Measurements from ENCODE around the gene AKR1C4.

DNA sequence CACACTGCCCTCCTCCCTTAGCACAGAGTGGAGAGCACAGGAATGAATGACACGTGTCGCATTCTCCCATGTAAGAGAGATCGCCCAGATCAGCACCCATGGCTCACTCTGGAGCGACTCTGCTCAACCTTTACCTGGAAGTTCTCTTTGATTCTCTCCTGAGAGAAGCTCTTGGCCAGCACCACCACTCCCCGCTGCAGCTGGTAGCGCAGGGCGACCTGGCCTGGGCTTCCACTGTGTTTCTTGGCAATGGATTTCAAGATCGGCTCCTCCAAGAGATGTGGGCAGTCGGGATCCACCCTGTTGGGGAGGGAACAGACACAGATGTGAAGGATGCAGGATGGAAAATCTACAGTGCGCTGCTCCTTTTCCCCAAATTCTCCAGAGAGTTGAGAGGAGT is 39.1 kb upstream of the AKR1C4 start:
- TF ChIP-seq, protein P1, sequence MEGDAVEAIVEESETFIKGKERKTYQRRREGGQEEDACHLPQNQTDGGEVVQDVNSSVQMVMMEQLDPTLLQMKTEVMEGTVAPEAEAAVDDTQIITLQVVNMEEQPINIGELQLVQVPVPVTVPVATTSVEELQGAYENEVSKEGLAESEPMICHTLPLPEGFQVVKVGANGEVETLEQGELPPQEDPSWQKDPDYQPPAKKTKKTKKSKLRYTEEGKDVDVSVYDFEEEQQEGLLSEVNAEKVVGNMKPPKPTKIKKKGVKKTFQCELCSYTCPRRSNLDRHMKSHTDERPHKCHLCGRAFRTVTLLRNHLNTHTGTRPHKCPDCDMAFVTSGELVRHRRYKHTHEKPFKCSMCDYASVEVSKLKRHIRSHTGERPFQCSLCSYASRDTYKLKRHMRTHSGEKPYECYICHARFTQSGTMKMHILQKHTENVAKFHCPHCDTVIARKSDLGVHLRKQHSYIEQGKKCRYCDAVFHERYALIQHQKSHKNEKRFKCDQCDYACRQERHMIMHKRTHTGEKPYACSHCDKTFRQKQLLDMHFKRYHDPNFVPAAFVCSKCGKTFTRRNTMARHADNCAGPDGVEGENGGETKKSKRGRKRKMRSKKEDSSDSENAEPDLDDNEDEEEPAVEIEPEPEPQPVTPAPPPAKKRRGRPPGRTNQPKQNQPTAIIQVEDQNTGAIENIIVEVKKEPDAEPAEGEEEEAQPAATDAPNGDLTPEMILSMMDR (conservative IDR thresholded peaks at IDR 0.05; ENCODE audit: low read depth, low read length): no peak
- TF ChIP-seq EZH2 (IDR thresholded peaks at IDR 0.05; ENCODE audit: low read length, unreplicated experiment) (no peak), EZH2phosphoT487 (IDR thresholded peaks at IDR 0.05; ENCODE audit: borderline replicate concordance, low read length) (no peak)
